ENCODE results near the gene GP1BA. TPM values are rescaled to one million over a fixed set of nuclear protein-coding genes. Genes with fewer than 3 reads are reported as not detected.

GP1BA gene
- total RNA-seq, 1 donor from 2014 or later: 0.10 TPM

DNA sequence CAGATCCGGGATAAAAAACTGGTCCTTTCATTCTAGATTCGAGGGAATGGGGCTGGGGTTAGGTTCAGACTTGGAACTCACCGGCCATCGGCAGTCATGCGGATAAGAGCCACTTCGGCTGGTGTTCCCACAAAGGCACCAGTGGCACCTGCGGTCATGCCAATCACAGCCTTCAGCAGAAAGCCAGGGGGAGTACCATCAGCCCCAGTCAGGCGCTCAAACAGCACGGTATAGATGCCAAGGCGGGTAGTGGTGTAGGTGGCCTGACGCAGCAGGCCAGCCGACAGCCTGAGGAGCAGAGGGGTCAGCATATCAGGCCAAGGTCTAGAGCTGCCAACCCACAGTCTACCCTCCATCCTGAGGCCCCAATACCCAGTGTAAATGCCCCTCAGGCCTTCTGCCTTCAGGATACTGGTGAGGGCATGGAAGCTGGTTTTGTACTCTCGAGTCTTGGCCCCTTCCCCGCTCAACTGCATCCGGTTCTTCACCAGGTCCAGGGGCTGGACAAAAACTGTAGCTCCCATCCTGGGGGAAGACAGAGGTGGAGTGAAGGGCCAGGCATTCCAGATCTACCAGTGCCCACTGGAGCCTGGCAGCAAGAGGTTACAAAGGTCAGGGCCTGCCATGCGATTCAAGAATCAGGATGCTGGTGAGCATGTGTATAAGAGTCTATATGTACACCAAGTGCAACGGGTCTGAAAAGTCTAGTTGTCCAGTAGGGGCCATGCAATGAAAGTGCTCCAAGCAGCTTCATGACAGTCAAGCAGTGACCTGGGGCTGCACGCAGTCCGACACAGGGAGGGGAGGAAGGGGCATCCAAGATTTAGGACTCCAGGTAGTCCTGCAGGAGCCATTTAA, 6.8 kb downstream of the GP1BA start:
- no peak for DNase-seq

GRCh38 chr17:4939546-4939795, 7.4 kb downstream of the GP1BA start:
- no peak for DNase-seq

- peak; percentile 99 for DNase-seq
Observed at GRCh38 chr17:4939796-4940554, 7.9 kb downstream of the GP1BA start, which contains the start of the genes RNF167 and SLC25A11. Gene RNF167 (plus strand): TSS chr17:4940268. CDS start chr17:4940910, 642 bp downstream. Gene SLC25A11 (minus strand): TSS chr17:4940046. CDS start chr17:4939910, 136 bp downstream.

DNA sequence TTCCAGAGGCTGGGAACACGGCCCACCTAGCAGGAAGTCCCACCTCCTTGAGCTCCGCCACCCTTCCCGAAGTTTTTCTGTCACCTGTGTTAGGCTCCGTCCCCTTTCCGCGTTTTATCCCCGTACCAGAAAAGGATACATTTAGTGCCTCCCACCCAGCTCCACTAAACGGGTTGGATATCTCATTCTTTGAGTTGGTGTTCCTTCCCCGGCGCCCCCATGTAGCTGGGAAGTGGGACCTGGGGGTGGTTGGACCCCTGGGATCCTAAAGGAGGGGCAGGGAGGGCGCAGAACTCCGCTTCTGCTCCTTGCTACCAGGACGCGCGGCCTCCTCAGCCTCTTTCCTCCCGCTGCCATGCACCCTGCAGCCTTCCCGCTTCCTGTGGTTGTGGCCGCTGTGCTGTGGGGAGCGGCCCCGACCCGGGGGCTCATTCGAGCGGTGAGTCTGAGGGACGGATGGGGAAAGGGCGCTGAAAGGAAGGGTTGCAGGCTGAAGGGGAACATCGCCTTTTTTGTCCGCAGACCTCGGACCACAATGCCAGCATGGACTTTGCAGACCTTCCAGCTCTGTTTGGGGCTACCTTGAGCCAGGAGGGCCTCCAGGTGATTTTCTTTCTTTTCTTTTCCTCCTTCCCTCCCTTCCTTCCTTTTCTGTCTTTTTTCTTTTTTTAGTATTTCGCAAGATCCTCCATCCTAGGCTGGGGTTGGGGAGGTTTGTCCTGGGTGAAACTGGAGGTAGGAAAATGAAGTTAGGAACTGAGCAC, 8.7 kb downstream of the GP1BA start:
- no peak for DNase-seq

DNA sequence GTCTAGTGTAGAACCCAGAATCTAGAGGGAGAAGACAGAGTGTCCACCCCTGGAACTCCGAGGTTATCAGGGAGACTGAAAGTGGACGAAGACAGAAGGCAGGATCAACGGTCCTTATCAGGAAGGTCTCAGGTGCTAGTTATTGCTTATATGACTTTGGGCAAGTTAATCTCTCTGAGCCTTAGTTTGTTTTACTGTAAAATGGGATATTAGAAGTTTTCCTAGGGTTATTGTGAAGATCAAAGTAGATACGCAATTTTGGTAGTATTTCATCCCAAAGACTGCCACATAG, 9.2 kb downstream of the GP1BA start:
- no peak for DNase-seq

DNA sequence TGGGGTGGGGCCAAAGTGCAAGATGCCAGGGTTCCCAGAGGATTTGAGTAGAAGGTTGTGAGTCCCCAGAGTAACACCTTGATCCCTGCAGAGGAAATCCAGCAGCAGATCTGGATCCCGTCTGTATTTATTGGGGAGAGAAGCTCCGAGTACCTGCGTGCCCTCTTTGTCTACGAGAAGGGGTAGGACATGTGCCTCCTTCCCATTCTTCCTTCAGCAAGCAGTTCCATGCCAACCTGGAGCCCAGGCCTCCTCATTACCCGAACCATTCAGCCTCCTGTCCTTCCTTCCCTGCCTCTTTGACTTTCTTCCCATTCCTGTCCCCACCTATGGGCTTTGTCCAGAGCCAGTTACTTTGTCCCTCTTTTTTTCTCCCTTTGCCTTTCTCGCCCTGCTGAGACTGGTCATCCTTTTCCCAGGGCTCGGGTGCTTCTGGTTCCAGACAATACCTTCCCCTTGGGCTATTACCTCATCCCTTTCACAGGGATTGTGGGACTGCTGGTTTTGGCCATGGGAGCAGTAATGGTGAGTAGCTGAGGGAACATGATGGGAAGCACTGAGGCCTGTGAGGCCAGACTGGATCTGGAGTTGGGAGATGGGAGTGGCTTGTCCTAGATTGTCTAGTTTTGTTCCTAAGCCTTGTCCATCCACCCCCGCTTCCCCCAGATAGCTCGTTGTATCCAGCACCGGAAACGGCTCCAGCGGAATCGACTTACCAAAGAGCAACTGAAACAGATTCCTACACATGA, 10.9 kb downstream of the GP1BA start:
- DNase-seq: no peak

GRCh38 chr17:4944163-4944553, 12.1 kb downstream of the GP1BA start:
- DNase-seq: no peak

DNA sequence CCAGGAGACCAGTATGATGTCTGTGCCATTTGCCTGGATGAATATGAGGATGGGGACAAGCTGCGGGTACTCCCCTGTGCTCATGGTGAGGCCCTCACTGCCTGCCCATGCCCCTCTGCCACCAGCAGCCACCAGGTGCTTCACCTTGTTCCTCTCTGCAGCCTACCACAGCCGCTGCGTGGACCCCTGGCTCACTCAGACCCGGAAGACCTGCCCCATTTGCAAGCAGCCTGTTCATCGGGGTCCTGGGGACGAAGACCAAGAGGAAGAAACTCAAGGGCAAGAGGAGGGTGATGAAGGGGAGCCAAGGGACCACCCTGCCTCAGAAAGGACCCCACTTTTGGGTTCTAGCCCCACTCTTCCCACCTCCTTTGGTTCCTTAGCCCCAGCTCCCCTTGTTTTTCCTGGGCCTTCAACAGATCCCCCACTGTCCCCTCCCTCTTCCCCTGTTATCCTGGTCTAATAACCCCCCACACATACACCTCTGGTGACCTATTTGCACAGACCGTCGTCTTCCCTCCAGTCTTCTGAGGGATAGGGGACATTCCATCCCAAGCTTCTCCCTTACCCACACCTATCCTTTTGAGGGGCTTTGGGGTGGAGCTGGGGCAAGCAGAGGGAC, 12.6 kb downstream of the GP1BA start:
- DNase-seq: no peak

- no peak for DNase-seq
Observed at GRCh38 chr17:4945176-4945943, 13.3 kb downstream of the GP1BA start.

GRCh38 chr17:4945944-4946280, 13.8 kb downstream of the GP1BA start:
- no peak for DNase-seq

- DNase-seq: no peak
Observed at GRCh38 chr17:4946312-4946976, 14.4 kb downstream of the GP1BA start.

- DNase-seq: no peak
Observed at GRCh38 chr17:4947010-4947410, 14.9 kb downstream of the GP1BA start.

GRCh38 chr17:4947411-4948165, 15.5 kb downstream of the GP1BA start:
- peak; percentile 40 for DNase-seq

DNA sequence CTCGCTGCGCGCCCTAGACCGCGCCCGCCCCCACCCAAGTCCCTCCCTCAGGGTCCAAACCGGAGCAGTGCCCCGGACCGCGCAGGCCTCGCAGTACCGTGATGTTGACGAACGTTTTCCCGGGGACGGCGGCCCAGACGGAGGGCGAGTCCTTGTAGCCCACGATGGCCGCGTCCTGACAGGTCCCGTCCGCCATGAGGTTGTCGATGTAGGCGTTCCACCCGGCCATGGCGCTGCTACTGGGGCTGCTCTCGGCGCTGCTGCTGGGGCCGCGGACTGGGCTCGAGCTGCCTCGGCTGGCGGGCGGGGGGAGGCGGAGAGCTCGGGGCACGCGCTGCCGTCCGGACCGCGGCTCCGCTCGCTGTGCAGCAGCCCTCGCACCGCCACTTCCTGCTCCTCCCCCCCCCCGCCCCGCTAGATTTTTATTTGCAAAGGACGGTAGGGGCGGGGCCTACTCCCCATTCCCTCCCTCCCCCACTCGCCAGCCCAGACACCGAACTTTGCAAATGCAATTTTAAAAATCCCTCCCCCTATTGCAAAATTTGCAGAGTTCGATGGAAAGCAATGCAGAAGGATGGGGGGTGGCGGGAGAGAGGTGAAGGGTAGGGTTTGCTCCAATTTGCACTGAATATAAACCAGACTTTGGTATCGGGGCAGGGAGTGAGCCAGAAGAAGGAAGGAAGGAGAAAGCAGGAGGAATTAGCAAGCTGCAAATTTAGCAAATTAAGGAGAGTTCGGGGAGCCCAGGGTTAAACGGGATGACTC, 16.3 kb downstream of the GP1BA start, which contains the start of gene PFN1:
PFN1 (minus strand) TSS at position 365 of the 765 bp plus-strand sequence; CDS start at position 229, 136 bp downstream.
- DNase-seq: peak; percentile 95

GRCh38 chr17:4948931-4949320, 16.8 kb downstream of the GP1BA start:
- DNase-seq: peak; percentile 92

DNA sequence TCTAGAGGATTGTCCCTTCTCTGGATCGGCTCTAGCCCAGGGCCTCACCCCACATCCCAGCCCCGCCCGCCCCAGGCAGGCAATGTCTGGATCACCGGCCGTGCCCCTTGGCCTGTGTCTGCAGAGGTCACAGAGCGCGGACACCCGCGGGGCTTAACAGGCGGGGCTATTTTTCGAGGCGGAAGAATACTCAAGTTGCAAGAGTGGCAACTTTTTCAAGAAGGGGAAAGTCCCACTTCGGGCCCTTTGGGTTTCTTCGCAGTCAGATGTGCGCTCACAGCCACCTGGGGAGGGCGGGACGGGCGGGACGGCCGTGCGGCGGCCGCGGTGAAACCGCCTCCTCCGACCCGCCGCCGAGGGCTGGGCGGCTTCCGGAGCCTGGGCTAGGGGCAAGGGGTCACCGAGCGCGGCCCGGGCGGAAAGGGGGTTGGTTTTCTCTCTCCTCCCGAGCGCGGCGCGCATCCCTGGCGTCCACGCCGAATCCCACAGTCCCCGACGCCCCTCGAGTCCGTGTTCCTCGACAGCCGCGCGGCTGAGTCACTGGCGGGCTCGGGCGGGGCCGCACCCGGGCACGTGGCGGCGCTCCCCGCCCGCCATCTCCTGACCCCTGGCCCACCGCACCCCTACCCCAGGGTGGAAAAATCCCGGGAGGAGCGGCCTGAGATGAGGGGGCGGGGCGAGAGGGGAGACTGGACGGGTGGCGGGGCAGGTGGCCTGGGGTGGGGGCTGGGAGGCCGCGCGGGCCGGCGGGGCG, 17.4 kb downstream of the GP1BA start:
- DNase-seq: no peak

DNA sequence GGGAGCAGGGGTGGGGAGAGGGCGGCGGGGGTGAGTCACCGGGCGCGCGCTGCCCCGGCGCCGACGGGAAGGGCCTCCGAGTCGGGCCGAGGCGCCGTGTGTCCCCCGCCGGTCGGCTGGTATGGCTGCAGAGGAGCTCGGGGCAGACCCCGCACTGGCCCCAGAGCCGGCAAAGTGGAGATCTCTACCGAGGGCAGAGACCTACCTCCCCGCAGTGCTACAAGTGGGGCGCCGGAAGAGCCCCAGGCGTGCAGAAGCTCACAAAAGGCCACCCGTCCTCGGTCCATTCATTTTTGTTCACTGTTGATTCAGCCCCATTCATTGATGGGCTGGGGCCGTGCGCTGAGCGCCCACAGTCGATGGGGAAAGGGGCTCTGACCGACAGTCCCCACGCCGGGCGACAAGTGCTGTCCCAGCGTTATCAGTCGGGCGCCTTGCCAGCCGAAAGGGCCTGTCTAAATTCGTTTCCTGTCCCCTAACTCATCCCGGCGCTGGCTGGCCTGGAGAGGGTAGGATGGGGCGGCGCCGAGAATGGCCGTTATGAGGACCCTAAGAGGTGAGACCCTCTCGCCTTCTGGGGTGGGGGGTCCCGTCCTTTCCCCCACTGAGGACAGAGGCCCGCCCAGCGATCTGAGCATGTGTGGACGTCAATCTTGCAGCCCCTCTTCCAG, 18.1 kb downstream of the GP1BA start:
- no peak for DNase-seq

Data from skin of body (tissue), 2 donors.